ENCODE results near the gene PXMP4.
"Not testable (repeated sequence)": the region's sequence is repeated elsewhere in the genome, so short reads cannot be mapped to it uniquely, and the experiment has no call there.

PXMP4 gene

DNA sequence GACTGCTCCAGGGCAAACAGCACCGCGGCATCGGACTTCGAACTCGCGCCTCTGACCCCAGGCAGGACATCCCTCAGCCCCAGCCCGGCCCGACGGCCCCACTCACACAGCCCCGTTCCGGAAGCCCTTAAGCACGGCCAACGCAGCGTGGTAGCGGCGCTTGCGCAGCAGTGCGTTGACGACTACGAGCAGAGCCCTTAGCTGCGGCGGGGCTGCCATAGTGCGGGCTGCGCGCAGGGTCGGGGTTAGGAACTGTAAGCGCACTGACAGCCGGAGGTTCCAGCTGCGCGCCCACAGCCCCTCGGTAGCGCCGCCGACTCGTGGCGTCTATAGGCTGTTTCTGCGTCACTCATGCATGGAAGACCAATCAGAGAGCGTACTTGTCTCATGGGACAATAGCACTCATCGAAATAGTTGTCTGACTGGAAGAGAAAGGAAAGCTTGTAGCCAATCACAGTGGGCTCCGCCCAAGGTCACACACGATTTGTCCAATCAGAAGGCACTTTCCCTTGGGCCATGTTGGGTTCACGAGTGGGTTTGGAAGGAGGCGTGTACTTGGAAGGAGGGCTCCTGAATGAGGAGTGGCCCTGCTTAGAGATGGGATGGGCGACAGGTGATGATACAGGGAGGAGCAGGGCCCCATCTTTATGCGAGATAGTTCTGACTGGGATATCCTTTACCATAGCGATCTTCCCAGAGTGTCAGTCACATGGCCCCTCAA lies at the start of gene PXMP4:
PXMP4 (minus strand) TSS at position 322 of the 721 bp plus-strand sequence; CDS start at position 219, 103 bp downstream.
- peak; percentile 94 for DNase-seq

GRCh38 chr20:33769043-33769442 lies 48.9 kb upstream of the PXMP4 start:
- no peak for DNase-seq

DNA sequence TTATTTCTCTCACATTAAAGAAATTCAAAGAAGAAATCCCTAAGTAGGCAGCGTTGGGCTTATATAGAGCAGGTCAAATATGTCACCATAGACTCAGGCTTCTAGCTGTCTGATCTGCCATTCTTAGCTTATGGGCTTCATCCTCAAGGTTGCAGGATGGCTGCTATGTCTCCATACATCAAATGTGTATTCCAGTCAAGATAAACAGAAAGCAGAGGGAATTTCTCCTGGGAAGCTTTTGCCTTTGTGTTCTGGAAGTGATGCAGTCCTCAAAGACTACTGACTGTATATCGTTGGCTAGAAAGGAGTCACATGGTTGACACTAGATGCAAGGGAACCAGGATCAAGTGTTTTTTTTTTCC lies 47.6 kb upstream of the PXMP4 start:
- DNase-seq = no peak

DNA sequence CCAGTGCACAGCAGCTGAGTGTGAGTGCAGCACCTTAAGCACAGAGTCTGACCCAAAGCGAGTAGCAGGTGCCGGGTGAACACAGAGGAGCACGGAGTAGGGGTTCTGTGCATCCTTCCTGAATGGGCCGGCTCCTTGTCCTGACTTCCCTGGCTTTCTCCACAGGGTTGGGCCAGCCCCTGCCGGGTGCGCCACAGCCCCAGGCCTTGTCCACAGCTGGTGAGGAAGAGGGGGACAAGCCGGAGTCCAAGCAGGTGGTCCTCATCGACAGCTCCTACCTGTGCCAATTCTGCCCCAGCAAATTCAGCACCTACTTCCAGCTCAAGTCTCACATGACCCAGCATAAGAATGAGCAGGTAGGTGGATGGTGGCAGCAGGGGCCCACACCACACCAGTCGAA lies 46.6 kb upstream of the PXMP4 start:
- DNase-seq = no peak

DNA sequence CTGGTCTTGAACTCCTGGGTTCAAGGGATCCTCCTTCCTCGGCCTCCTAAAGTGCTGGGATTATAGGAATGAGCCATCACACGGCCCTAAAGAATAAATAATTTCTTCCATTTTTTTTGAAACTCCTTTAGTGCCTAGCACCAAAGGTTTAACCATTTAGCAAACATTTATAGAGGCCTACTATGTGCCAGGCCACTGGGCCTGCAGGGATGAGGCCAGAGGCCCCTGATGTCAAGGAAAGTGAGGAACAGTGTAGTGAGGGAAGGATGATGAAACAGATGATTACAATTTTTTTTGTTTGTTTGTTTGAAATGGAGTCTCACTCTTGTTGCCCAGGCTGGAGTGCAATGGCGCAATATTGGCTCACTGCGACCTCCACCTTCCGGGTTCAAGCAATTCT lies 45.5 kb upstream of the PXMP4 start:
- DNase-seq = no peak

DNA sequence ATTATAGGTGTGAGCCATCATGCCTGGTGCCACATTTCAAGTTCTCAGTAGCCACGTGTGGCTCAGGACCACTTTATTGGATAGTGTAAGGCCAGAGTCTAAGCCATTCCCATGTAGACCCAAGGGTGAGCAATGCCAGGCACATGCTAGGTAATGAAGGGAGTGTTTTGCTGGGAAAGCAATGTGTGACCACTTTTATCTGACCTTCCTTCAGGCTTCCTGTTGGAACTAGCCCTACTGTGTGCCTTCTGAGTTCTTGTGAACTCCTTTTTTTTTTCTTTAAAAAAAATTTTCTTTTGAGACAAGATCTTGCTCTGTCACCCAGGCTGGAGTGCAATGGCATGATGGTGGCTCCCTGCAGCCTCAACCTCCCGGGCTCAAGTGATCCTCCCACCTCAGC lies 45.0 kb upstream of the PXMP4 start:
- no peak for DNase-seq

DNA sequence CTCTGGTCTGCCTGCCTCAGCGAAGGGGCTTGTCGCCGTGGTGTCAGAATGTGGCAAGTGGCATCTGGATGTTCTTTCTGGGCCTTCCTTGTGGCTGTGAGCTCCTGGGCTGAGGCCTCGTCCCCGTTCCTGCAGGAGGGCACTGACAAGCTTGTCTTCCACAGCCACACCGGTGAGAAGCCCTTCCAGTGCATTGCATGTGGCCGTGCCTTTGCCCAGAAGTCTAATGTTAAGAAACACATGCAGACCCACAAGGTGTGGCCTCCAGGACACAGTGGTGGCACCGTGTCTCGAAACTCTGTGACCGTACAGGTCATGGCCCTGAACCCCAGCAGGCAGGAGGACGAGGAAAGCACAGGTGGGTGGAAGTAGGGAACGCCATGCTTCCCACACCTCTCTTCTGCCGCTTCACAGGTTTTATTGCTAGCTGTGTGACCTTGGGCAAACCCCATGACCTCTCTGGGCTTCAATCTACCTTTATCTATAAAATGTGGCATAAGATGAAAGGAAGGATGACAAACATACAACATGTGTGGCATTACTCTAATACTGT lies 41.7 kb upstream of the PXMP4 start:
- no peak for DNase-seq

GRCh38 chr20:33757458-33757857 lies 37.3 kb upstream of the PXMP4 start:
- no peak for DNase-seq

DNA sequence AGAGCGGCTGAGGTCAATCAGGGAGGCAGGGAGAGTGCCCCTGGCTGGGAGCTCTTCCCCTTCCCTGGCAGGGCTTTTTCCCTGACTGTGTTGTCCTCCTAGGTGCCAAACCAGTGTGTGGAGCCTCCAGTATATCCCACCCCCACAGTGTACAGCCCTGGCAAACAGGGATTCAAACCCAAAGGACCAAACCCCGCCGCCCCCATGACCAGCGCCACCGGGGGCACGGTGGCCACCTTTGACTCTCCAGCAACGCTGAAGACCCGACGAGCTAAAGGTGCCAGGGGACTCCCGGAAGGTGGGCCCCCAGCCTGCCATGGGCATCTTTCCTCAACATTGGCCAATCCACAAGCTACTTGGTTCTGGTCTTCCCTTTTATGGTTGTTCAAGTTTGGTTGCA lies 36.9 kb upstream of the PXMP4 start:
- no peak for DNase-seq

DNA sequence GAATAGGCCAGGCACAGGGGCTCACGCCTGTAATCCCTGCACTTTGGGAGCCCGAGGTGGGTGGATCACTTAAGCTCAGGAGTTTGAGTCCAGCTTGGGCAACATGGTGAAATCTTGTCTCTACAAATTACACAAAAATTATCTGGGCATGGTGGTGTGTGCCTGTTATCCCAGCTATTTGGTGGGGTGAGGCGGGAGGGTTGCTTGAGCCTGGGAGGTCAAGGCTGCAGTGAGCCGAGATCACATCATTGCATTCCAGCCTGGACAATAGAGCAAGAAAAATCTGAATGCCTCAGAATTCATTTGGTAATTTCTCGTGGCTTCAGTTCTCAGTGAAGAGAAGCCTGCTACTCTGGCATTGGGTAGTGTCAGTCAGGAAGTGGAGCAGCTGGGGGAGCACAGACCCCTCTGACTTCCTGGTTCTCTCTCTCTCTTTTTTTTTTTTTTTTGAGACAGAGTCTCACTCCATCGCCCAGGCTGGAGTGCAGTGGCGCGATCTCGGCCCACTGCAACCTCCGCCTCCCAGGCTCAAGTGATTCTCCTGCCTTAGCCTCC lies 35.9 kb upstream of the PXMP4 start:
- not testable (repeated sequence) for DNase-seq

DNA sequence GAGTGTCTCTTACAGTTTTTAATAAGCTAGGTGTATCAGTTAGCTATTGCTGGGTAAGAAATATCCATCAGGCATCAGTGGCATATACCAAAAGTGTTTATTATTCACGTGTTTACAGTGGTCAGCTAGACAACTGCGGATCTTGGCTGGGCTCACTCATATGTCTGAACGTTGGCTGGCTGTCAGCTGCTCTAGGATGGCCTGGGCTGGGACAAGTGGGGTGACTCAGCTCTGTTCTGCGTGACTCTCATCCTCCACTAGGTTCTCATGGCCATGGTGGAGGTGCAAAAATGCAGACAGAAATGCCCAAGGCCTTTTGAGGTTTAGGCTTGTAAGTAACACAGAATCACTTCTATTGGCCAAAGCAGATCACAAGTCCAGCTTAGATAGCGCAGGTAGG lies 33.7 kb upstream of the PXMP4 start:
- no peak for DNase-seq

DNA sequence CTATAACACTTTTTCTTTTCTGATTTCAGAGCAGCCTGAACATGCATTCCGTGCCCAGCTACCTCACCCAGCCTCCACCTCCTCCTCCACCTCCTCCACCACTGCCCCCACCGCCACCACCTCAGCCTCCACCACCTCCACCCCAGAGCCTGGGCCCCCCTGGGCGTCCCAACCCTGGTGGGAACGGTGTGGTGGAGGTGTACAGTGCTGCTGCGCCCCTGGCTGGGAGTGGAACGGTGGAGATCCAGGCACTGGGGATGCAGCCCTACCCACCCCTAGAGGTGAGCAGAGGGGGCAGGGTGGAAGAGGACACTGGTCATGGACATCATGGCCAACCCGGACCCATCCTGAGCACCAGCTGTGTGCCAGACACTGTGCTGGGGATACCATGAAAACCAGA lies 33.0 kb upstream of the PXMP4 start:
- DNase-seq = no peak

DNA sequence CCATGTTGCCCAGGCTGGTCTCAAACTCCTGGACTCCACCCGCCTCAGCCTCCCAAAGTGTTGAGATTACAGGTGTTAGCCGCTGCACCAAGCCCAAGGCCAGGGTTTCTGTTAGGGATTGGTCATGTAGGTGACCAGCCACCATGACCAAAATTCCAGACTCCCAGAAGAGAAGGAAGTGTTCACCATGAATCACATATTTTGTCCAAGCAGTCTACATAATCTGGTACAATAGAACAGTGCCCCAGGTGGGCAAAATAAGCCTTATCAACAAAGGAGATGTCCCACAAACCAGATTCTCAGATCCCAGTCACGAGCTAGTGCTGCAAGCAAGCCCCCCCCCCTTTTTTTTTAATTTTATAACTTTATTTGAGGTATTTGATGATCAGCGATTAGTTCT lies 31.7 kb upstream of the PXMP4 start:
- DNase-seq = no peak

DNA sequence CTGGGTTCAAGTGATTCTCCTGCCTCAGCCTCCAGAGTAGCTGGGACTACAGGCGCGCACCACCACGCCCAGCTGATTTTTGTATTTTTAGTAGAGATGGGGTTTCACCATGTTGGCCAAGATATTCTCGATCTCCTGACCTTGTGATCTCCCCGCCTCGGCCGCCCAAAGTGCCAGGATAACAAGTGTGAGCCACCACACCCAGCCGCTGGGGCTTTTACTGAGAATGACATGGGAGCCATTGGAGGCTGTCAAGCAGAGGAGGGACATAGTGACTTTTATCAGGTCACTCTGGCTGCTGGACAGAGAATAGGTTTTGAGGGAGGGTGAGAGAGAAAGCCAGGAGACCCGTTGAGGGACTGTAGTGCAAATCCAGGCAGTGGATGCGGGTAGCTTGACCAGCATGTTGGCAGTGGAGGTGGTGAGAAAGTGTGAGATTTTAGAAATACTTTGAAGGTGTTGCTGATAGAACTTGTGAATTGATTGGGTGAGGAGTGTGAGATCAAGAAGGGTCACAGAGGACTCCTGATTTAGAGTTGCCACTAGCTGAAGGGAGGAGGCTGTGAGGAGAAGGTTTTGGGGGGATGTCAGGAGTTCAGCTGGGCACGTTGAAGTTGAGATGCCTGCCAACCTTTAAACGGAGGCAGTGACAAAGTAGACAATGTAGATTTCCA lies 26.4 kb upstream of the PXMP4 start:
- DNase-seq = no peak

- DNase-seq = no peak
These were observed 24.8 kb upstream of the PXMP4 start for GRCh38 chr20:33744773-33745385.

DNA sequence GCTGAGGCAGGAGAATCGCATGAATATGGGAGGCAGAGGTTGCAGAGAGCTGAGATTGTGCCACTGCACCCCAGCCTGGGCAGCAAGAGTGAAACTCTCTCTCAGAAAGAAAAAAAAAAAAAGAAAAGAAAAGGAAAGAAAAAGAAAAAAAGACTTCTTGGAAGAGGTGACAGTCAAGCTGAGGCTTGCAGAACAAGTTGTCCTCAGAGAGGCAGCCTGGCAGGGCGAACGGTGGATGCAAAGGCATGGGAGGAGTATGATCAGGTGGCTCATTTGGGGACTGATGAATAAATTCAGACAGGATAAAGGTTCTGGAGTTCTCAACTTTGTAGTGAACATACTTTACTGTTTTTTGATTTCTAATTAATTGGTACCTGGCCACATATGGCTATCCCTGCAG lies 24.1 kb upstream of the PXMP4 start:
- DNase-seq = no peak

DNA sequence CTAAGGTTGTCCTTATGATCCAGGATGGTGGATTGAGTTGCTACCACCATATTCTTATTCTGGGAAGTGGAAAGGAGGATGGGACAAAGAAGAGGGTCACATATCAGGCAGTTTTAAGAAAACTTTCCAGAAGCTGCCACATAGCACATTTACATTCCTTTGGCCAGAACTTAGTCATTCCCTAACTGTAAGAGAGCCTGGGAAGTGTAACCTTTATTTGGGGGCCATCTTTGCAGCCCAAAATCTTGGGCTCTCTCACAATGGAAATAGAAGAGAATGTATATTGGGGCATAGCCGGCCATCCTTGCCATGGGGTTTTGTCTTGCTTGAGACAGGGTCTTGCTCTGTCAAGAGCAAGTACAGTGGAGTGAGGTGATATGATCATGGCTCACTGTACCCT lies 20.1 kb upstream of the PXMP4 start:
- no peak for DNase-seq

DNA sequence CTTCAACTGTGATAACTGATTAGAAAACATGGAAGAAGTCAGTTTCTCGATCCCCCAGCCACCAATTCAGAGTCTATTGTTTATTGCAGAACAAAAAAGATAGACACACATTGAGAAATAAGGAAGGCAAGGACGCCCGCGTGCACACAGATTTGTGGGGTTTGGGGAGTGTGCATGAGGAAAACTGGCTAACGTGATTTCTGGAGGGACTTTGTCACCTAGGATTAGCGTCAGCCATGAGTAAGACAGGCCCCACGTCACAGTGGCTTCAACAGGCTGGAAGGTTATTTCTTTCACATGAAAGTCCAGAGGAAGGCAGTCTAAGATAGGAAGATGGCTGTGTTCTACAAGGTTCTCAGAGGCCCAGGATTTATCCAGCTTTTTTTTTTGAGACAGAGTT lies 19.4 kb upstream of the PXMP4 start:
- no peak for DNase-seq

GRCh38 chr20:33736962-33737361 lies 16.9 kb upstream of the PXMP4 start:
- no peak for DNase-seq

- DNase-seq = peak; percentile 5
These were observed 13.8 kb upstream of the PXMP4 start for GRCh38 chr20:33733654-33734576.

GRCh38 chr20:33732166-33732970 lies 12.3 kb upstream of the PXMP4 start:
- DNase-seq = no peak

GRCh38 chr20:33731693-33732165 lies 11.6 kb upstream of the PXMP4 start, which contains the start of gene ZNF341:
Gene ZNF341 (plus strand): TSS chr20:33731996. CDS start chr20:33732022, 26 bp downstream.
- DNase-seq = peak; percentile 92
